Body of pancreas (tissue), 4 donors: ENCODE results near the gene HCRT. TPM values are rescaled to one million over a fixed set of nuclear protein-coding genes. Genes with fewer than 3 reads are reported as not detected.
A peak's percentile ranks its signal among the peaks of the same experiment; 100 is the strongest.

Experiments used
- ATAC-seq: fragments of 150-250 bp; one replicate; pipeline ENCODE4 v1.9.1; 2016
- DNase-seq, 4 donors: peaks; one replicate each; pipeline ENCODE4 v3.0.0-alpha.2; 2019
- H3K27ac ChIP-seq, 4 donors: fragments of 200-600 bp; sonication (generic); 1 replicate in 3 of 4; 2 replicates in 1 of 4; pipeline versions ENCODE4 v1.5.1 to v1.6.1; 2016 to 2019; ENCODE audit warnings: mild to moderate bottlenecking in 1 of 4, mixed read lengths in 1 of 4, moderate library complexity in 1 of 4
- H3K27me3 ChIP-seq, 2 donors: fragments of 200-600 bp; sonication (generic); one replicate each; pipeline ENCODE4 v1.6.0; 2016; ENCODE audit warnings: mild to moderate bottlenecking in 1 of 2
- H3K36me3 ChIP-seq, 2 donors: fragments of 200-600 bp; sonication (generic); replicated peaks in 1 of 2; 2 replicates each; pipeline ENCODE4 v1.5.1; 2016; ENCODE audit warnings: low read depth in 2 of 2; ENCODE audit not compliant: insufficient read depth in 1 of 2
- H3K4me1 ChIP-seq: fragments of 200-600 bp; sonication (generic); one replicate; pipeline ENCODE4 v1.6.0; 2016
- H3K4me3 ChIP-seq, 2 donors: fragments of 200-600 bp; sonication (generic); 1 replicate in 1 of 2; 2 replicates in 1 of 2; pipeline ENCODE4 v1.5.1; 2016 to 2019
- H3K9me3 ChIP-seq, 3 donors: fragments of 200-600 bp; sonication (generic); 1 replicate in 2 of 3; 2 replicates in 1 of 3; pipeline ENCODE4 v1.5.1; 2016
- CTCF ChIP-seq, 7 experiments: fragments of 450-650 bp in 4 of 7; fragments of 200-600 bp in 3 of 7; sonication (generic) in 3 of 7; IDR thresholded peaks; one replicate each; pipeline ENCODE4 v1.5.1; 2016 to 2019; ENCODE audit warnings: antibody characterized with exemption in 7 of 7
- POLR2A ChIP-seq, 3 donors: fragments of 450-650 bp; IDR thresholded peaks; one replicate each; pipeline ENCODE4 v1.6.1; 2016; ENCODE audit warnings: antibody characterized with exemption in 3 of 3, mild to moderate bottlenecking in 2 of 3
- WGBS, 2 donors: methylation state at CpG; one replicate each; pipeline ENCODE4 v1.1.5; 2017; 5-methylcytosine and 5-hydroxymethylcytosine counted together
- intact Hi-C: fragments of 100-400 bp; cut with DNase I; formaldehyde crosslinking; loops from one replicate; pipeline ENCODE4 v1.15.1; 2023
- total RNA-seq, 2 donors: library from RNA; depleted of rRNA; stranded (reverse); fragments of >200 nt; gene quantifications; one replicate each; pipeline ENCODE4 v1.1.0, GENCODE V29; 2016

The HCRT gene
- total RNA-seq, 2 donors from 2014 or later = not detected

- H3K4me1 ChIP-seq = peaks cover 36% of the 10 kb centered on the region
- peak; percentile 75 to 84 (median 77) for DNase-seq
- TF ChIP-seq CTCF (IDR thresholded peaks at IDR 0.05) = peak; percentile 54 to 95 (median 91)
- peak in 2 of 3 donors; percentile 60 to 68 for TF ChIP-seq POLR2A (IDR thresholded peaks at IDR 0.05)
Observed at GRCh38 chr17:42183741-42184711, 1.2 kb downstream of the HCRT start.

GRCh38 chr17:42182927-42183734, 2.1 kb downstream of the HCRT start:
- no peak for ATAC-seq
- H3K4me1 ChIP-seq = peaks cover 36% of the 10 kb centered on the region
- H3K27ac ChIP-seq = peak overlapping the region in 3 of 4 donors; percentile 28 to 80 (median 73)
- WGBS, 2 donors = 63 to 78% methylated on average over 7 to 9 of the region's 9 CpGs
- TF ChIP-seq CTCF (IDR thresholded peaks at IDR 0.05) = no peak
- no peak for TF ChIP-seq POLR2A (IDR thresholded peaks at IDR 0.05)
- peaks cover 0 to 6% of the 10 kb centered on the region in 2 donors for H3K27me3 ChIP-seq
- H3K36me3 ChIP-seq = no peaks in the 10 kb centered on the region
- no peak for DNase-seq
- intact Hi-C loops = no loop called here
- H3K9me3 ChIP-seq = no peaks in the 10 kb centered on the region
- peak overlapping the region in 1 of 2 donors; percentile 13 for H3K4me3 ChIP-seq

More at GRCh38 chr17:42183741-42184711, 1.2 kb downstream of the HCRT start:
- ATAC-seq = peak; percentile 88
- intact Hi-C loops = no loop called here
- peak overlapping the region in 1 of 2 donors; percentile 13 for H3K4me3 ChIP-seq
- H3K27me3 ChIP-seq = peaks cover 0 to 6% of the 10 kb centered on the region in 2 donors
- no peaks in the 10 kb centered on the region for H3K36me3 ChIP-seq
- peak overlapping the region; percentile 28 to 80 (median 60) for H3K27ac ChIP-seq
- 5 to 10% methylated on average over 17 to 75 of the region's 83 CpGs for WGBS, 2 donors
- H3K9me3 ChIP-seq = no peaks in the 10 kb centered on the region

- ATAC-seq (no peak), DNase-seq (no peak)
- Histone ChIP-seq H3K27me3 (peaks cover 0 to 6% of the 10 kb centered on the region in 2 donors), H3K27ac (no peak overlapping the region), H3K9me3 (no peaks in the 10 kb centered on the region), H3K36me3 (no peaks in the 10 kb centered on the region), H3K4me3 (no peak overlapping the region), H3K4me1 (peaks cover 36% of the 10 kb centered on the region)
- WGBS, 2 donors = 69 to 84% methylated on average over 2 of the region's 2 CpGs
- intact Hi-C loops = no loop called here
- TF ChIP-seq CTCF (IDR thresholded peaks at IDR 0.05) = no peak
- no peak for TF ChIP-seq POLR2A (IDR thresholded peaks at IDR 0.05)
Observed at GRCh38 chr17:42181851-42182207, 3.4 kb downstream of the HCRT start.

- Histone ChIP-seq H3K4me1 (peaks cover 36% of the 10 kb centered on the region), H3K4me3 (no peak within 1 kb of the TSS), H3K36me3 (no peaks in the 10 kb centered on the region), H3K27me3 (peaks cover 0 to 6% of the 10 kb centered on the region in 2 donors), H3K9me3 (no peaks in the 10 kb centered on the region), H3K27ac (no peak within 1 kb of the TSS)
- DNase-seq (peak; percentile 58 to 79 (median 73)), ATAC-seq (peak; percentile 44)
- TF ChIP-seq POLR2A (IDR thresholded peaks at IDR 0.05) (no peak), CTCF (IDR thresholded peaks at IDR 0.05) (peak in 6 of 7 experiments; percentile 15 to 53 (median 42))
- intact Hi-C loops = no loop called here
- 5 to 62% methylated on average over 3 to 46 of the region's 60 CpGs for WGBS, 2 donors
Observed at GRCh38 chr17:42180922-42181850, 4.1 kb downstream of the HCRT start, which contains the start of gene KCNH4. Gene KCNH4, minus strand, starts transcription at chr17:42181142. Its CDS starts 197 bp downstream, at chr17:42180945.
